GM18867 (cell line): ENCODE data around the gene RNF187.

ENCODE experiments used
- ATAC-seq: cut with Tn5 transposase; IDR thresholded peaks from one replicate; pipeline ENCODE4 v1.9.1; 2021; ENCODE audit warnings: mild to moderate bottlenecking, moderate library complexity; ENCODE audit not compliant: unreplicated experiment

Gene RNF187

GRCh38 chr1:228507961-228508652 is 20.9 kb downstream of the RNF187 start:
- no peak for ATAC-seq

- no peak for ATAC-seq
Observed at GRCh38 chr1:228508840-228509415, 21.7 kb downstream of the RNF187 start.

GRCh38 chr1:228510101-228510802 is 23.1 kb downstream of the RNF187 start:
- no peak for ATAC-seq

- no peak for ATAC-seq
Observed at GRCh38 chr1:228510803-228511413, 23.7 kb downstream of the RNF187 start.

- no peak for ATAC-seq
Observed at GRCh38 chr1:228511546-228512445, 24.6 kb downstream of the RNF187 start.

GRCh38 chr1:228512781-228513198 is 25.6 kb downstream of the RNF187 start:
- no peak for ATAC-seq

- no peak for ATAC-seq
Observed at GRCh38 chr1:228513236-228513900, 26.2 kb downstream of the RNF187 start.

- ATAC-seq: no peak
Observed at GRCh38 chr1:228514421-228514820, 27.2 kb downstream of the RNF187 start.

- ATAC-seq: no peak
Observed at GRCh38 chr1:228515200-228515834, 28.1 kb downstream of the RNF187 start.

GRCh38 chr1:228517655-228518054 is 30.5 kb downstream of the RNF187 start:
- ATAC-seq: no peak

- no peak for ATAC-seq
Observed at GRCh38 chr1:228527596-228527995, 40.4 kb downstream of the RNF187 start.

GRCh38 chr1:228528612-228529011 is 41.4 kb downstream of the RNF187 start:
- ATAC-seq: no peak

- no peak for ATAC-seq
Observed at GRCh38 chr1:228530086-228530758, 43.0 kb downstream of the RNF187 start.

GRCh38 chr1:228530951-228531731 is 44.0 kb downstream of the RNF187 start:
- no peak for ATAC-seq

- no peak for ATAC-seq
Observed at GRCh38 chr1:228538831-228539230, 51.6 kb downstream of the RNF187 start.

GRCh38 chr1:228540161-228540917 is 53.2 kb downstream of the RNF187 start:
- no peak for ATAC-seq

GRCh38 chr1:228541725-228542124 is 54.5 kb downstream of the RNF187 start:
- ATAC-seq: no peak

GRCh38 chr1:228542376-228542775 is 55.2 kb downstream of the RNF187 start:
- ATAC-seq: no peak
